ENCODE measurements around the gene CRYL1.

CRYL1 gene

DNA sequence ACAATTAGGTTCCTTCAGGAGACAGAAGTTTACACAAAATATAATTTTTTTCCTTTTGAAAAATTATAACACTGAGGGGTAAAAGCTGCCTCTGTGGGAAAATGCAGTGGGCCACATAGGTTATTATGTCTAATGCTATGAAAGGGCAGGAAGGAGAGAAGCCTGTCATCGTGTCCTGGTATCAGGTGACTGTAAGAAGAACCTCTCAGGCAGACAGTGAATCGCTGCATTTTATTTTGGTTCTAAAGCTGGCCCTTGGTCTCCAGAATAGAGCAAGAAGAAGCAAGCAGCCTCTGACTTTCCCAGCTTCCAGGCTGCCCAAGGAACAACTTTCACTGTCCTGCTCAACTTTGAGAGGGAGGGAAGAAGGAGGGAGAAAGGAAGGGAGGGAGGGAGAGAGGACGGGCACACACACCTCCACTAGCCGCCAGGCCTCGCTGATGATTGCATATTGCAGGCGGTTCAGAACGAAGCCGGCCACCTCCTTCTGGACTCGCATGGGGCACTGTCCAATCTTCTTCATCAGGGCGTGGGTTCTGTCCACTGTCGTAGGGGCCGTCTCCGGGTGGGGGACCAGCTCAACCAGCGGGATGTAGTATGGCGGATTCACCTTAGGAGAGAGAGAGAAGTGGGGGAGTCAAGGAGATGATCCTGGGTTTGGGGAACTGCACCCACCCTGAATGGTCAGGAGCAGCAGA lies 93.8 kb downstream of the CRYL1 start:
- H3K4me1 ChIP-seq: no peaks in the 10 kb centered on the region
- H3K4me3 ChIP-seq (ENCODE audit: low read depth, low read length): no peak overlapping the region
- no peaks in the 10 kb centered on the region for H3K9me3 ChIP-seq
- H3K27me3 ChIP-seq: no peaks in the 10 kb centered on the region
- no peaks in the 10 kb centered on the region for H3K36me3 ChIP-seq
- DNase-seq: no peak
- TF ChIP-seq, protein P1, sequence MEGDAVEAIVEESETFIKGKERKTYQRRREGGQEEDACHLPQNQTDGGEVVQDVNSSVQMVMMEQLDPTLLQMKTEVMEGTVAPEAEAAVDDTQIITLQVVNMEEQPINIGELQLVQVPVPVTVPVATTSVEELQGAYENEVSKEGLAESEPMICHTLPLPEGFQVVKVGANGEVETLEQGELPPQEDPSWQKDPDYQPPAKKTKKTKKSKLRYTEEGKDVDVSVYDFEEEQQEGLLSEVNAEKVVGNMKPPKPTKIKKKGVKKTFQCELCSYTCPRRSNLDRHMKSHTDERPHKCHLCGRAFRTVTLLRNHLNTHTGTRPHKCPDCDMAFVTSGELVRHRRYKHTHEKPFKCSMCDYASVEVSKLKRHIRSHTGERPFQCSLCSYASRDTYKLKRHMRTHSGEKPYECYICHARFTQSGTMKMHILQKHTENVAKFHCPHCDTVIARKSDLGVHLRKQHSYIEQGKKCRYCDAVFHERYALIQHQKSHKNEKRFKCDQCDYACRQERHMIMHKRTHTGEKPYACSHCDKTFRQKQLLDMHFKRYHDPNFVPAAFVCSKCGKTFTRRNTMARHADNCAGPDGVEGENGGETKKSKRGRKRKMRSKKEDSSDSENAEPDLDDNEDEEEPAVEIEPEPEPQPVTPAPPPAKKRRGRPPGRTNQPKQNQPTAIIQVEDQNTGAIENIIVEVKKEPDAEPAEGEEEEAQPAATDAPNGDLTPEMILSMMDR (IDR thresholded peaks at IDR 0.05; ENCODE audit: low read depth, low read length): no peak

DNA sequence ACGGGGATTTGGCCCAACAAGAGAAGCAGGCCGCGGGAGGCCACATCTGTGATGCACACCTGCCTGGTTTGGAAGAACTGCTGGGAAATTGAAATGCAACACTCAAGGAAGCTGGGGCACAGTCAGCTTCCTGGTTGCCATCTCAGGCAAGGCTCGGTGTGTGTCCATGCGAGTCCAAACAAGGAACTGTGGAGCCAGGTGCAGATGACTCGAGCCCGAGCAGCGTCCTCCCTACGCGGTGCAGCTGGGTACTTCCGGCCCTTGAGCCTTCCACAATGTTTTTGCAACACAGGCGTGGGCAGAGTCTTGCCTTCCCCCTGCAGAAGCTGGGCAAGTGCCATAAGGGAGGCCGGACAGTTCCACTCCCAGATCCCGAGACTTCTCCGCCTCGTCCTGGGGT lies 94.6 kb downstream of the CRYL1 start:
- H3K27me3 ChIP-seq: no peaks in the 10 kb centered on the region
- no peak for DNase-seq
- TF ChIP-seq, protein P1 (IDR thresholded peaks at IDR 0.05; ENCODE audit: low read depth, low read length): no peak

DNA sequence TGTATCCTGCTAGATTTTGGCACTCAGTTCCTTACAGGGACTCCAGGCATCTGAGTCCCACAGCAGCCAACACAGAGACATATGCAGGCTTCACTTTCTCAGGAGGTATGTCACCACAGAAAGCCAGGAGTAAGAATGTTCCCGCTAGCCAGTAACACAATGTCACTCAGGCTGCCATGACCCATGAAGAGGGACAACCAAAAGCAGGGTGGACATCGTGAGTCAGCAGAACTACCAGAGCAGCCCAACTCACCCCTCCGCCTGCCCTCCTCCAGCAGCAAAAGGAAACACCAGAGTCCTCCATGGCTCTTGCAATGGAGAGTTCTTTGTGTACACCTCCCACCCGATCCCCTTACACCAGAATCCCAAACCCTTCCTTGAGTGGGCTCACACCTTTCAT lies 95.4 kb downstream of the CRYL1 start:
- no peaks in the 10 kb centered on the region for H3K36me3 ChIP-seq
- TF ChIP-seq, protein P1 (IDR thresholded peaks at IDR 0.05; ENCODE audit: low read depth, low read length): no peak
- peaks cover 4% of the 10 kb centered on the region; the same call in 1 of the 2 replicates for H3K4me1 ChIP-seq
- no peaks in the 10 kb centered on the region for H3K27me3 ChIP-seq
- DNase-seq: no peak
- H3K4me3 ChIP-seq (ENCODE audit: low read depth, low read length): no peak overlapping the region
- no peaks in the 10 kb centered on the region for H3K9me3 ChIP-seq

More for the DNA sequence above, 94.6 kb downstream of the CRYL1 start:
- H3K4me3 ChIP-seq (ENCODE audit: low read depth, low read length): no peak overlapping the region
- no peaks in the 10 kb centered on the region for H3K9me3 ChIP-seq
- H3K36me3 ChIP-seq: no peaks in the 10 kb centered on the region
- H3K4me1 ChIP-seq: no peaks in the 10 kb centered on the region

DNA sequence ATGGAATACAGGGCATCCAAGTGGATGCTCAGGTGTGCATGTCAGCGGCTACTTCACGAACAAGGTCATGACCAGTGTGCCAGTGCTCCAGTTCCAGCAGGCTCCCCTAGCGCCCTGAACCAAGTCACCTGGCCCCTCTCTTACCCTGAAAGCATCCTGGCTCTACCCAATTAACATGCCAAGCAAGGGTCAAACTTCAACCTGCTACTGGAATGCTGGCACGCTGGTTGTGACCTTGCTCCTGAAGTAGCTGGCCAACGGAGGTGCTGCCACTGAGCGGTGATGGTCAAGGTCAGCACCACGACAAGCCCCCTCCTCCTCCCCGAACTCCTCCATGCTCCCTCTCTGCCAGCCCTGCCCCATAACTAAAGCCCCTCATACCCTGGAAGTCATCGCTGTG lies 96.0 kb downstream of the CRYL1 start:
- no peak overlapping the region for H3K4me3 ChIP-seq (ENCODE audit: low read depth, low read length)
- no peaks in the 10 kb centered on the region for H3K9me3 ChIP-seq
- TF ChIP-seq, protein P1 (IDR thresholded peaks at IDR 0.05; ENCODE audit: low read depth, low read length): no peak
- H3K36me3 ChIP-seq: no peaks in the 10 kb centered on the region
- H3K27me3 ChIP-seq: no peaks in the 10 kb centered on the region
- no peak for DNase-seq
- H3K4me1 ChIP-seq: peaks cover 5% of the 10 kb centered on the region; the same call in 1 of the 2 replicates

DNA sequence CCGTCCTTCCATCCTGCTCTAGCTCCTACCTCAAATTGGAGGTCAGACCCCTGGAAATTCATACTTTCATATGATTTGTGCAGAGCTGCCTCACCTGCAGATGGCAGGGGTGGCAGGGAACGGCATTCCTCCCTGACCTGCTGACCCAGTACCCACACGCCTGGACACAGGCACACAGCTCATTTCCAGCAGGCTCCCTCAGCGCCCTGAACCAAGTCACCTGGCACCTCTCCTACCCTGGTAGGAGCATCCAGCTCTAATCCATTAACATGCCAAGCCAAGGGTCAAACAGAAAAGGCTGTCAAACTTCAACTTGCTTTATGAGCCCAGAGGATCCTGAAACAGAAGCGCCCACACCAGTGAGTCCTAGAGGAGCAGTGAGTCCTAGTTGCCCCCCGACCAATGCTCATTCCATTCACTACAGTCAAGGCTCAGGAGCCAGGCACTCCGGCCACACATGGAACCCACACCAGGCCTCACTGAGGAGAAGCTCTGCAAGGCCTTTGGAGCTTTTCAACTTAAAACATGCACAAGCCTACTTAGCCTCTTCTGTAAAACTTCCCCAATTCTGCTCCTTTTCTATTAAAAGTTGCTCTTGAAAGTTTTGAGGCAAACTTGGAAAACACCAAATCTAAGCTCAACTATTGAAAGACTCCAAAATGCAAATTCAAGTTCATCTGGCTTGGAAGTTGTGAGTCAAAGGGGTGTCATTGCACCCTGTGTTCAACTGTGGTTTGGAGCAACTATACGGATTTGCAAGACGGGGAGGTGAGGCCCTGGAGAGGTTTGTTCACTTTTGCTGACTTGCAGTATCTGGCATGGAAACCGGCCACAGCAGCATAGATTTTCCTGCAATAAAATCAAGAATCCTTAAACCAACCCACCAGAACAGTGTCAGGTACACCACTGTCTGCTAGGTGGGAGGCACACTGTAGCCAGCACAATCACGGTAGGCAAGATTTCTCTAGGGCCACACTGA lies 96.7 kb downstream of the CRYL1 start:
- Histone ChIP-seq H3K36me3 (no peaks in the 10 kb centered on the region), H3K4me1 (peaks cover 5% of the 10 kb centered on the region; the same call in 1 of the 2 replicates), H3K4me3 (ENCODE audit: low read depth, low read length) (no peak overlapping the region), H3K9me3 (no peaks in the 10 kb centered on the region), H3K27me3 (no peaks in the 10 kb centered on the region)
- TF ChIP-seq, protein P1 (IDR thresholded peaks at IDR 0.05; ENCODE audit: low read depth, low read length): no peak
- no peak for DNase-seq
